Body of pancreas (tissue), 4 donors: ENCODE results near the gene ERBB2. TPM values are rescaled to one million over a fixed set of nuclear protein-coding genes. Genes with fewer than 3 reads are reported as not detected.

ENCODE experiments used
- ATAC-seq: fragments of 150-250 bp; one replicate; pipeline ENCODE4 v1.9.1; 2016
- DNase-seq, 4 donors: peaks; one replicate each; pipeline ENCODE4 v3.0.0-alpha.2; 2019
- H3K27ac ChIP-seq, 4 donors: fragments of 200-600 bp; sonication (generic); 1 replicate in 3 of 4; 2 replicates in 1 of 4; pipeline versions ENCODE4 v1.5.1 to v1.6.1; 2016 to 2019; ENCODE audit warnings: mild to moderate bottlenecking in 1 of 4, mixed read lengths in 1 of 4, moderate library complexity in 1 of 4
- H3K27me3 ChIP-seq, 2 donors: fragments of 200-600 bp; sonication (generic); one replicate each; pipeline ENCODE4 v1.6.0; 2016; ENCODE audit warnings: mild to moderate bottlenecking in 1 of 2
- H3K36me3 ChIP-seq, 2 donors: fragments of 200-600 bp; sonication (generic); replicated peaks in 1 of 2; 2 replicates each; pipeline ENCODE4 v1.5.1; 2016; ENCODE audit warnings: low read depth in 2 of 2; ENCODE audit not compliant: insufficient read depth in 1 of 2
- H3K4me1 ChIP-seq: fragments of 200-600 bp; sonication (generic); one replicate; pipeline ENCODE4 v1.6.0; 2016
- H3K4me3 ChIP-seq, 2 donors: fragments of 200-600 bp; sonication (generic); 1 replicate in 1 of 2; 2 replicates in 1 of 2; pipeline ENCODE4 v1.5.1; 2016 to 2019
- H3K9me3 ChIP-seq, 3 donors: fragments of 200-600 bp; sonication (generic); 1 replicate in 2 of 3; 2 replicates in 1 of 3; pipeline ENCODE4 v1.5.1; 2016
- CTCF ChIP-seq, 7 experiments: fragments of 450-650 bp in 4 of 7; fragments of 200-600 bp in 3 of 7; sonication (generic) in 3 of 7; IDR thresholded peaks; one replicate each; pipeline ENCODE4 v1.5.1; 2016 to 2019; ENCODE audit warnings: antibody characterized with exemption in 7 of 7
- POLR2A ChIP-seq, 3 donors: fragments of 450-650 bp; IDR thresholded peaks; one replicate each; pipeline ENCODE4 v1.6.1; 2016; ENCODE audit warnings: antibody characterized with exemption in 3 of 3, mild to moderate bottlenecking in 2 of 3
- WGBS, 2 donors: methylation state at CpG; one replicate each; pipeline ENCODE4 v1.1.5; 2017; 5-methylcytosine and 5-hydroxymethylcytosine counted together
- intact Hi-C: fragments of 100-400 bp; cut with DNase I; formaldehyde crosslinking; loops from one replicate; pipeline ENCODE4 v1.15.1; 2023
- total RNA-seq, 2 donors: library from RNA; depleted of rRNA; stranded (reverse); fragments of >200 nt; gene quantifications; one replicate each; pipeline ENCODE4 v1.1.0, GENCODE V29; 2016

The ERBB2 gene
- total RNA-seq, 2 donors from 2014 or later, result 52.4 to 65.3 TPM

- TF ChIP-seq POLR2A (IDR thresholded peaks at IDR 0.05) (no peak), CTCF (IDR thresholded peaks at IDR 0.05) (peak in 1 of 7 experiments; percentile 0)
- Histone ChIP-seq H3K4me1 (peaks cover 47% of the 10 kb centered on the region), H3K27ac (no peak overlapping the region), H3K36me3 (no peaks in the 10 kb centered on the region), H3K4me3 (no peak overlapping the region), H3K27me3 (no peaks in the 10 kb centered on the region), H3K9me3 (no peaks in the 10 kb centered on the region)
- intact Hi-C loops, result no loop called here
- no peak for DNase-seq
- WGBS, 2 donors, result 56 to 66% methylated on average over 5 to 15 of the region's 15 CpGs
- no peak for ATAC-seq
Observed at GRCh38 chr17:39672522-39673334, 27.1 kb upstream of the ERBB2 start.

DNA sequence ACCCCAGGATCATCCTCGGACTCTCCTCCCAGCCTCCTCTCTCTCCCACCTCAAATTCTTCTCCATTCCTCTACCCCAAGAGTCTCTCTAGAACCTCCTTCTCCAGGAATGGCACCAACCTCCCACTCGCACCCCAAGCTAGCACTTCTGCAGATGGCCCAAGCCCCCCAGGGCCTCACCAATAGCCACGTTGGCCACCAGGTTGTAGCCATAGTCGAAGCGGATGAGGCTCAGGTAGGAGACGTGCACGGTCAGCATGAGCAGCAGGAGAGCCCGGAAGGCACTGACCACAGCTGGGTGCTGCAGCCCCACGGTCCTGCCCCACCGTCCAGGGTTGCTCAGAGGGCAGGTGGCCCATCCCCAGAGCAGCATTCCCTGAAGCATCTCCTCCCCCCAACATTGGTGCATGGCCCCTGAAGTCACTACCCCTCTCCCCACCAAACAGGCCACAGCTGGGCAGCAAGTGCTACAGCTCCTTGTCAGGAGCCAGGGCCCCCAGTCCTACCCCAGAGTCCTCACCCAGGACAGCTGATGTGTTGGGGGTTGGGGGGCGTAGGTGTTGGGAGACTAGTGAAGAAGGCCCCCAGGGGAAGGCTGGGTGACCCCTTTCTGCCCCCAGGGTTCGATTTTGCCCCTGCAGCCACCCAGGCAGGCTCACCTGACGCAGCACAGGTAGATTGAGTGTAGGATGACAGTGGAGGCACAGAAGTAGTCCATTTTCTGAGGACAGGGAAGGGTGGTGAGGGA is 26.4 kb upstream of the ERBB2 start:
- intact Hi-C loops, result no loop called here
- peaks cover 39% of the 10 kb centered on the region for H3K4me1 ChIP-seq
- WGBS, 2 donors, result 66 to 71% methylated on average over 12 to 13 of the region's 13 CpGs

GRCh38 chr17:39674179-39674578 is 25.7 kb upstream of the ERBB2 start:
- DNase-seq (no peak), ATAC-seq (no peak)
- peak overlapping the region in 3 of 4 donors; percentile 65 to 78 (median 76) for H3K27ac ChIP-seq
- 70 to 74% methylated on average over 2 to 5 of the region's 5 CpGs for WGBS, 2 donors
- no peaks in the 10 kb centered on the region for H3K36me3 ChIP-seq
- intact Hi-C loops, result no loop called here
- H3K9me3 ChIP-seq, result no peaks in the 10 kb centered on the region
- TF ChIP-seq CTCF (IDR thresholded peaks at IDR 0.05), result no peak
- no peak for TF ChIP-seq POLR2A (IDR thresholded peaks at IDR 0.05)
- no peaks in the 10 kb centered on the region for H3K27me3 ChIP-seq
- H3K4me1 ChIP-seq, result peaks cover 37% of the 10 kb centered on the region
- no peak overlapping the region for H3K4me3 ChIP-seq

More for the DNA sequence above, 26.4 kb upstream of the ERBB2 start:
- Histone ChIP-seq H3K9me3 (no peaks in the 10 kb centered on the region), H3K27ac (no peak overlapping the region), H3K4me3 (no peak overlapping the region), H3K27me3 (no peaks in the 10 kb centered on the region), H3K36me3 (no peaks in the 10 kb centered on the region)
- TF ChIP-seq POLR2A (IDR thresholded peaks at IDR 0.05), result no peak
- TF ChIP-seq CTCF (IDR thresholded peaks at IDR 0.05), result no peak
- ATAC-seq (no peak), DNase-seq (no peak)

DNA sequence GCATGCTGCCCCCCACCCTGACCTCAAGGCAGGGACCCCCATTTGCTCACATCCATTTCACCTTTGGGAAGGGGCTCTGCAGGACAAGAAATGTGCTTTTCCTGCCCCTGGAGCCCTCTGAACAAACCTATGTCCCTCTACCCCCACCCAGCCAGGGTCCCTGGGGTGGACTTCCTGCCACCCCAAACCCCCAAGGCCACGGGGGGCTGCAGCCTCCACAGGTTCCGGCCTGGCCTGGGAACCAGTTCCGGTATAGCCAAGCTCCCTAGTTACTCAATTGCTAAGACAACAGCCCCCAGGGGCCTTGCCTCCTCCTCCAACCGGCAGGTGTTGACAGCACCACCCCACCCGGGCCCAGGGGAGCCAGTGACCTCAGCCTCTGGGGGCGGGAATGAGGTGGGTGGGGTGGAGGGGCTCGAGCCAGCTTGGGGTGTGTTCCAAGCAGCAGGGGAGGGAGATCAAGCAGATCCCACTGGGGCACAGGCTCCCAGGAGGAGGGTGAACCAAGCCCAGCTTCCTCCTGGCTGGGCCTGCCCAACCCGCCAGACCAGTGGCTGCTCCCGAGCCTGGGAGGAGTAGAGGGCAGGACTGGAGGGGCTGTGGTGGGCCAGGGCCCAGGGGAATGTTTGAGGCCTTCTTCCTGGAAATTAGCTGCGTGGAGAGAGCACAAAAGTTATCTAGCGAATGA is 25.0 kb upstream of the ERBB2 start:
- peak; percentile 52 to 73 (median 64) for DNase-seq
- TF ChIP-seq CTCF (IDR thresholded peaks at IDR 0.05) (no peak), POLR2A (IDR thresholded peaks at IDR 0.05) (peak in 2 of 3 donors; percentile 34 to 37)
- ATAC-seq, result peak; percentile 73
- intact Hi-C loops, result no loop called here
- whole genome bisulfite sequencing, 2 donors, result 41 to 43% methylated on average over 6 to 9 of the region's 11 CpGs
- Histone ChIP-seq H3K9me3 (no peaks in the 10 kb centered on the region), H3K27ac (peak overlapping the region; percentile 30 to 78 (median 70)), H3K27me3 (no peaks in the 10 kb centered on the region), H3K36me3 (no peaks in the 10 kb centered on the region), H3K4me1 (peaks cover 37% of the 10 kb centered on the region), H3K4me3 (no peak overlapping the region)
